ENCODE measurements around the gene FAM229A.
"Not testable (repeated sequence)": the region's sequence is repeated elsewhere in the genome, so short reads cannot be mapped to it uniquely, and the experiment has no call there.

The FAM229A gene

DNA sequence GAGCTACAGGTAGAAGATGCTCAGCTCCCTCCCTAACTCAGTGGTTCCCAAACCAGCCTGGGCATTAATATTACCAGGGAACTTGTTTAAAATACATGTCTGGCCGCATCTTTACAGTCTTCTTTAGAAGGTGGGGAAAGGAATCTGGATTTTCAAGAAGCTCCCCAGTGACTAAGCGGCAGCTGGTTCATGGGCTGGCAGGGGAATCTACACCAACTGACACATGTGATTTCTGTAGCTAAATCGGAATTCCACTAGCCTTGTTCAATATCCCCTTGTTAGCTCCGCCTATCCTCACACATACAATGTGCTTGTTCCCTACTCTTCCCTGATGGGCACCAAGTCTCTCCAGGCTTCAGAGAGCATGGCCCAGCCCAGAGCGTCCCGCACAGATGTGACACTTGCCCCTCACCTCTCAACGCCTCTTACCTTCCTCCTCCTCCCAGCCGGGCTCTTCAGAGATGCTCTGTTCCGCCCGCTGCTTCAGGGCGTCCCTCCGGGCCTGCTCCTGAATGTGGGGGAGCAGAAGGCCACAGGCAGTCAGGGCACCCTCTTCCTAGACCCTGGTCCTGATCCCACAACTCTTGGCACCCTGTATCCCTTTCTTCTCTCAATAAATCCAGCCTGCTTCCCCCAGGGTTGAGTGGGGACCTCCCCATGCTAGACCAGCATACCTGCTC is 15.4 kb upstream of the FAM229A start:
- no peak for DNase-seq (ENCODE audit: low spot score)

- DNase-seq (ENCODE audit: low spot score) = no peak
Measured at GRCh38 chr1:32376199-32376598, 13.9 kb upstream of the FAM229A start.

DNA sequence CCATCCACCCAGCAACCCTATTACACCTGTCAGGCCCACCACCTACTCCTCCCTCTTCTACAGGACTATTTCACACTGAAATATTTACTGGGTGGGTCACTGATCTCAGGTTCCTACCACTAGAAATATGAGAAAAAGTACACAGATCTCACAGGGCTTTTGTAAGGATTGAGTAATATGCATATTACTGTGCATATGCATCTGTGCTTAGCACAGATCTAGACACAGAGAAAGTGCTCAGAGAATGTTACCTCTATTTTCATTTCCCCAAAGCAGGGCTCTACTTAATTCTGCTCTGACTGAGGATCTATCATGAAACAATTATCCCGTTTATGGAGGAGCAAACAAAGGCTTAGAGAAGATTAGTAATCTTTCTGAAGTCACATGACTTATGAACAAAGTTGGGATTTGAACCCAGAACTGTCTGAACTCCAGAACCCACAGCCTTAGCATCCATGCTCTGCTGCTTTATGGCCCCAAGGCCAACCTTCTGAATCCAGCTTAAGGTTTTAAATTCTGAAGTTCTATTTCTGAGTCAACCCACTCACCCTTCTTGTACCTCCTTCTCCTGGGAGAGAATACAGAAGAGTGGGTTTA is 11.8 kb upstream of the FAM229A start:
- no peak for DNase-seq (ENCODE audit: low spot score)

DNA sequence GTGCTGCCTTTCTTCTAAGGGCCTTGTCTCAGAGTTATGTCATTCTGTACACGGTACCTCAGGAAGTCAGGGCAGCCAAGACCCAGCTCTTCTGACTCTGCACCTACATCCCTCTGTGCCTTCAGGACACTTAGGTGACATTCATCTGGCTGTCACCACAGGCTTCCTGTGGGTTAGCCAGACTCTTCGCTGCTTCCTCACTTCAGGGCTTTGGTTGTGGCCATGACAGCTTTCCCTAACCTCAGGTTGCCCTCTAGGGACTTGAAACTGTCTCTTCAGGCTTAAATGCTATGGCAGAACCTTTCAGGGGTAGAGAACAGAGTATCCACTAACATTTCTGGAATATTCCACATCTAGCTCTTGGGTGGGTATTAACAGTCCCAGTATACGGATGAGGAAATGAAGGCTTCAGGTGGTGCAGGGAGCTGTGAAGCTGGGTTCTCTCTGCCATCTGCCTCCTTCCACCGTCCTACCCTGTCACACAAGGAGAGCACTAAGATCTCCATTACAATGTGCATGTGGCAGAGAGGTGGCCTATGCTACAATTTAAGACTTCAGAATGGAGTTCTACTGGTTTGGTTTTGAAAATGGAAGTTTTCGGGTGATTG is 10.0 kb upstream of the FAM229A start:
- no peak for DNase-seq (ENCODE audit: low spot score)

DNA sequence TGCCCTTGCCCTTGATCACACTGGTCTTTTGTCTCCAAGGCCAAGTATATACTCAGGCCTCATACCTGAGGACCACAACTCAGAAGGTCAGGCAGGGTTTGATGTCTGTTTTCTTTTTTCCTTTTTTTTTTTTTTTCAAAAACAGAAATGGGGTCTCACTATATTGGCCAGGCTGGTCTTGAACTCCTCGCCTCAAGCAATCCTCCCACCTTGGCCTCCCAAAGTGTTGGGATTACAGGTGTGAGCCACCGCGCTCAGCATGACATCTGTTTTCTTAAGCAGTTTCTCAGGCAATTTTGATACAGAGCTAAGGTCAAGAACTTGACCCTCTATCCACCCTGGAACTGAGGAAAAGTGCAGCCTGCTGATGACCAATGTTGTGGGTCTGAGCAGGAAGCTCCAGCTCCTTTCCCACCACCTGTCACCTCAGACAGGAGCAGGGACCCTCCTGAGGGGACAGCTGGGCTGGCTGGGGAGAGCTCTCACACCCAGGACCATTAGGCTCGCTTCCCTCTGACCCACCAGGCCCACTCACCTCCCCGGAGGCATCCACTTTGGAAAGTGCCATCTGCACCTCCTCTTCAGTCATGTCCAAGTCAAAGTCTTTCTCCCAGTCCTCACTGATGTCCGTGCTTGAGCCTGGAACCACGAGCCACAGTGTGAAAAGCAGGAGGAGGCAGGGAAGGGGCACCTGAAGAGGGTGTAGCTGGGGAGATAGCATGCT is 5.8 kb upstream of the FAM229A start:
- no peak for DNase-seq (ENCODE audit: low spot score)

GRCh38 chr1:32365445-32365844 is 3.2 kb upstream of the FAM229A start:
- DNase-seq (ENCODE audit: low spot score) = no peak

DNA sequence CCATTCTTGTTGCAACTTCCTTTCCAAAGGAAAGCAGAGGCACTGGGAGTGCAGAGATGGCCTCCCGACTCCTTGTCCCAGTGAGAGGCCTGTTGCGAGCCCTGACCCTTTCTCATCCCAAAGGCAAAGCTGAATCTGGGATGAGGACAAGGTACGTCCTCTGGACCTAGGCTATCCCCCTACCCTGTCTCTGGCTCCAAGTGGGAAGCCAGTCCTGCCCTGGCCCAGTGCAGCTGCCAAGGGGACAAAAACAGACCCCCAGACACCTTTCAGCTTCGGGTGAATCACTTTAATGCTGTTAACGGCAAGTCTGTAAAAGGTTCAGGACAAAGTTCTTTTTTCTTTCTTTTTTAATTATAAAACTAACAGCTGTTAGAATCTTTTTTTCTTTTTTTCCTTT is 2.6 kb upstream of the FAM229A start:
- DNase-seq (ENCODE audit: low spot score) = no peak

DNA sequence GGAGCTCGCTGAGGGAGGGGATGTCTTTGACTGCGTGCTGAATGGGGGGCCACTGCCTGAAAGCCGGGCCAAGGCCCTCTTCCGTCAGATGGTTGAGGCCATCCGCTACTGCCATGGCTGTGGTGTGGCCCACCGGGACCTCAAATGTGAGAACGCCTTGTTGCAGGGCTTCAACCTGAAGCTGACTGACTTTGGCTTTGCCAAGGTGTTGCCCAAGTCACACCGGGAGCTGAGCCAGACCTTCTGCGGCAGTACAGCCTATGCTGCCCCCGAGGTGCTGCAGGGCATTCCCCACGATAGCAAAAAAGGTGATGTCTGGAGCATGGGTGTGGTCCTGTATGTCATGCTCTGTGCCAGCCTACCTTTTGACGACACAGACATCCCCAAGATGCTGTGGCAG is 1.4 kb upstream of the FAM229A start:
- no peak for DNase-seq (ENCODE audit: low spot score)

GRCh38 chr1:32361674-32362473 is 411 bp downstream of the FAM229A start:
- no peak for DNase-seq (ENCODE audit: low spot score)

DNA sequence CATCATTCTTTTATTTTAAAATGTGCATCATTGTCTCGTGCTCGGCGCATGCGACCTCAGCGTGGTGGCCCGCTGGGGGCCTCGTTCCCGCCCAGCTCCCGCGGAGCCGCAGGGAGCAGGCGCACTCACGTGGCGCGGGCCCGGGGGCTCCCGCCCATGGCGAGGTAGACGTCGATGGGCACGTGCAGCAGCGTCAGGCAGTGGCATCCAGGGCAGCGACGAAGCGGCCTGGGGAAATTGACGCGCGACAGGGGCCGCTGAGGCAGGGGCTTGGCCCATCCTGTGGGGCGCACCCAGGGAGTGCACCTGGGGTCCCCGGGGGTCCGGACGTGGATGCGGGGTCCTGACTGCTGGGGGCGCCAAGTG is 994 bp downstream of the FAM229A start:
- no peak for DNase-seq (ENCODE audit: low spot score)

GRCh38 chr1:32358435-32358834 is 3.9 kb downstream of the FAM229A start:
- DNase-seq (ENCODE audit: low spot score) = no peak

- no peak for DNase-seq (ENCODE audit: low spot score)
Measured at GRCh38 chr1:32357614-32358013, 4.7 kb downstream of the FAM229A start.

- DNase-seq (ENCODE audit: low spot score) = no peak
Measured at GRCh38 chr1:32356478-32356877, 5.8 kb downstream of the FAM229A start.

DNA sequence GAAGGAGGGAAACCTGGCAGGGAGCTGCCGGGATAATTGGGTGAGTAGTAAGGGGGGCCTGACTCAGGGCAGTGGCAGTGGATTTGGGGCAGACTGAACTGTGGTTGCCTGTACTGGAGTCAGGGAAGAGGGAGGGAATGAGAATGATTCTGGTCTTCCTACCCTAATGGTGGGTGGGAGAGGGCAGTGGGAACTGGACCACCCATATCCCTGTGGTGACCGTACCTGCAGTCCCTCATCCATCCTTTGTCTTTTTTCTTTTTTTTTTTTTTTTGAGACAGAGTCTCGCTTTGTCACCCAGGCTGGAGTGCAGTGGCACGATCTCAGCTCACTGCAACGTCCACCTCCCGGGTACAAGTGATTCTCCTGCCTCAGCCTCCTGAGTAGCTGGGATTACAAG is 6.5 kb downstream of the FAM229A start:
- not testable (repeated sequence) for DNase-seq (ENCODE audit: low spot score)

- no peak for DNase-seq (ENCODE audit: low spot score)
Measured at GRCh38 chr1:32353886-32354570, 8.3 kb downstream of the FAM229A start.

DNA sequence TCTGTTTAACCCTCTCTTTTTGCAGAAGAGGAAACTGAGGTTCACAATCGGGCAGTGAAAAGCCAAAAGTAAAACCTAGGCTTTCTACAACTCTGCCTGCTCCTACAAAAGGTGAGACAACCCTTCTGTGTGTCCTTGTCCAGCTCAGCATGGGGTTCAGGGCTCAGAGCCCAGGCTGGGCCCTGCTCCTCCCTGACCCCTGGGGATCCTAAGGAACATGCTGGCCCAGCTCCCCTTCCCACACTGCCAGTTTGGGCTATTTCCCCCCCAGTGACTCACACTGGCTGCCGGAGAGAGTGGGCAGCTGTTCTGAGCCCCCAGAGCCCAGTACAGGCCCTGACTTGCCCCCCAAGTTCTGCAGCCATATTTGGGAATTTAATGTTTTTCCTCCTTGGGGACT is 8.9 kb downstream of the FAM229A start:
- DNase-seq (ENCODE audit: low spot score) = no peak

GRCh38 chr1:32352831-32353383 is 9.4 kb downstream of the FAM229A start:
- DNase-seq (ENCODE audit: low spot score) = no peak

- no peak for DNase-seq (ENCODE audit: low spot score)
Measured at GRCh38 chr1:32352239-32352745, 10.0 kb downstream of the FAM229A start.

DNA sequence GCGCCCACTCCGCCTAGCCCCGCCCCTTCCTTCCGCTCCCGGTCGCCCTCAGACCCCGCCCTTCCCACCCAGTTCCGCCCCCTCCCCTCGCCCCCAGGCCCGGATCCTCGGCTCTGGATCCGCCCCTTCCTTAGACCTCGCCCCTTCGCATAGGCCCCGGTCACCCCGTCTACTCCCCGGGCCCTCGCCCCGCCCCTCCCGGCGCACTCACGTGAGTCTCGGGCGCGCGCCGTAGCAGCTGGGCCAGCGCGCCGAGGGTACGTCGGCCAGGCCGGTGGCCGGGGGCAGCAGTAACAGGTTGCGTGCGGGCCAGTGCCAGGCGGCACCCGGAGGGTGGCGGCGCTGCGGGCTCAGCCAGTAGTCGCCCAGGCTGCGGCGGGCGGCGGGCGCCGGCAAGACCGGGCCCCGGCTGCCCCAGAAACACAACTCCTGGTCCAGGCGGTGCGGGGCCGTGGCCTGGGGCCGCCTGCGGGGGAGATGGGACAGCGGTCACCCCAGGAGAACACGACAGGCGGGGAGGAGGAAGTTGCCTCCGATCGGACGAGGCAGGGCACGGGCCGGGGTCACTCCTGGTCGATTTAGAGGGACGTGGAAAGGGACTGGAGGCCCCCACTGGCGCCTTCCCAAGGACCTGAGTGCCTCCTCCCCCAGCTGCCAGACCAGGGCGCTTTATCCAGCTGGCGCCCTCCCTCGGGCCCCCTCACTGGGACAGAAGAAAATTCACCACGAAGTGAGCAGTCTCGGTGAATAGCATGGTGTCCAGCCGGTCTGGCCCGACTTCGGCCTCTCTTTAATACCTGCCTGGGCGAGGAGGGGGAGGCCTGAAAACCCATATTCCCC is 10.7 kb downstream of the FAM229A start:
- DNase-seq (ENCODE audit: low spot score) = peak; percentile 99

DNA sequence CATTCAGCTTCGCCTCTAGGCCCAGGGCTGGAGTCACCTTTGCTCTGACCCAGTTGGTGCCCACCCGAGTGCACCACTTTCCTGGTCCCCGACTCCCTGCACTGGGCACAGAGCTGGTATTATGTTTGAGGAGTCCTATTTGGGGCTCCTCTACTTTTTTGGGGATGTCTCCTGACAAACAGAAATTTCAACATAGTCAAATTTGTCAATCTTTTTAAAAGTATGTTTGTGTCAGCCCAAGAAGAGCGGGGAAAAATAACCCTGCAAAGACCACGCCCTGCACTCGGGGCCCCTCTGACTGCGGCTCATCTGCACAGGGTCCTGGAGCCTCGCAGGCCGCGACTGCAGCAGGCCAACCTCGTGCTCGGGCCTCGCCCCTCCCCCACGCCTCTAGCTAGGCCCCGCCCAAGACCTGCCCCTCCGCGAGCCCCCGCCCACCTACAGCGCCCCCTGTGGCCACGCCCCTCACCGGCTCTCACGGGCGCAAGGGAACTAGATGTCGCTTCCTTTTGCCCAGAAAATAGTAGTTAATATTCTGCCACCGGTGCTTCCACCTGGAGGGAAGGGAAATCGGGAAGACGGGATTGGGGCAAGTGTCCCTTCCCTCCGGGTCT is 11.4 kb downstream of the FAM229A start:
- peak; percentile 92 for DNase-seq (ENCODE audit: low spot score)

Data from D341Med (cell line).